Measurements from ENCODE around the gene FANK1.

The FANK1 gene

DNA sequence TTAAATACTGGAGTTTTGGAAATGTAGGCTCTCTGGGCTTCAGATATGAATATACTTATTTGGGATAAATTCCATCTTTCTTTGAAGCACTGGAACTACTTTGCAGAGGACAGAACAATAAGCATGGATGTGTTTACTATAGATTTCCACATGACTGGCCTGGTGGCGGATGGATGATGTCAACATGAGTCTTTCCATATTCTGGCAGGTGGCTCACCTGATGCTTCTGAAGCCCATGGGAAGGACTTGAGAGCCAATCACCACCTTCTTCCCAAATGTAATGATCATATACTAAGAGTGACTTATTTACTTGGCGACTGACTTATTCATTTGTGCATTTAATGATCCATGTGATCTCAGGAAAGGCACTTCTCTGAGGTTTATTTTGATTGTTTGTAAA is 110.5 kb downstream of the FANK1 start:
- no peak for DNase-seq
- Histone ChIP-seq H3K4me2 (ENCODE audit: low read depth, low read length) (no peak overlapping the region), H3K4me3 (ENCODE audit: low read length) (no peak overlapping the region), H3K4me1 (ENCODE audit: low read length) (no peaks in the 10 kb centered on the region), H3F3A (ENCODE audit: insufficient read depth, low read length) (no peaks in the 10 kb centered on the region), H3K36me3 (replicated peaks; ENCODE audit: insufficient read depth, low read length) (no peaks in the 10 kb centered on the region), H3K27ac (ENCODE audit: low read length) (no peak overlapping the region), H3K27me3 (replicated peaks; ENCODE audit: insufficient read depth, low read length) (no peaks in the 10 kb centered on the region), H3K9me3 (replicated peaks; ENCODE audit: insufficient read depth, low read length) (no peaks in the 10 kb centered on the region), H3K79me2 (ENCODE audit: low read length) (no peaks in the 10 kb centered on the region), H3K9me2 (replicated peaks; ENCODE audit: insufficient read depth, low read length) (no peaks in the 10 kb centered on the region), H2AFZ (ENCODE audit: low read length) (no peak overlapping the region), H3K9ac (ENCODE audit: low read length) (no peak overlapping the region), H4K20me1 (ENCODE audit: insufficient read depth, low read length) (no peaks in the 10 kb centered on the region)
- TF ChIP-seq EZH2phosphoT487 (IDR thresholded peaks at IDR 0.05; ENCODE audit: low read length) (no peak), EZH2 (optimal IDR thresholded peaks at IDR 0.05; ENCODE audit: low read depth, low read length) (no peak)
- TF ChIP-seq, protein P1, sequence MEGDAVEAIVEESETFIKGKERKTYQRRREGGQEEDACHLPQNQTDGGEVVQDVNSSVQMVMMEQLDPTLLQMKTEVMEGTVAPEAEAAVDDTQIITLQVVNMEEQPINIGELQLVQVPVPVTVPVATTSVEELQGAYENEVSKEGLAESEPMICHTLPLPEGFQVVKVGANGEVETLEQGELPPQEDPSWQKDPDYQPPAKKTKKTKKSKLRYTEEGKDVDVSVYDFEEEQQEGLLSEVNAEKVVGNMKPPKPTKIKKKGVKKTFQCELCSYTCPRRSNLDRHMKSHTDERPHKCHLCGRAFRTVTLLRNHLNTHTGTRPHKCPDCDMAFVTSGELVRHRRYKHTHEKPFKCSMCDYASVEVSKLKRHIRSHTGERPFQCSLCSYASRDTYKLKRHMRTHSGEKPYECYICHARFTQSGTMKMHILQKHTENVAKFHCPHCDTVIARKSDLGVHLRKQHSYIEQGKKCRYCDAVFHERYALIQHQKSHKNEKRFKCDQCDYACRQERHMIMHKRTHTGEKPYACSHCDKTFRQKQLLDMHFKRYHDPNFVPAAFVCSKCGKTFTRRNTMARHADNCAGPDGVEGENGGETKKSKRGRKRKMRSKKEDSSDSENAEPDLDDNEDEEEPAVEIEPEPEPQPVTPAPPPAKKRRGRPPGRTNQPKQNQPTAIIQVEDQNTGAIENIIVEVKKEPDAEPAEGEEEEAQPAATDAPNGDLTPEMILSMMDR (IDR thresholded peaks at IDR 0.05; ENCODE audit: low read length), result no peak

DNA sequence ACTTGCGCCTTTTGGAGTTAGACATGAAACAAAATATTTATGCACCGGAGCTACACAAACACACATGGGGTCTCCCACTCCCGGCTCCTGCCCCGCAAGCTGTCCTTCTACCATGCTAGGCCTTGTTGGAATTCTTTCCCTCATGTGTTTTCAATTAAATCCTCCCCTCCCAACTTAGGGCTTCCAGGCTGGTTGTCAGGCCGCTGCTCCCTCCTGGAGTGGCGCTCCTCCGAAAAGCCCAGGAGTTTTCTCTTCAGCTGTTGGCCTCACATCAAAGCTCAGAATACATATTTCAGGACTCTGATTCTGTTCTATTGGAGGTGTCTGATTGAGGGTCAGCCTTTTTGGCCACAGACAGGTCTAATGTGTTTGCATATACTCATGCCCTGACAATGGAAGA is 113.3 kb downstream of the FANK1 start:
- no peaks in the 10 kb centered on the region for H3K9me3 ChIP-seq (replicated peaks; ENCODE audit: insufficient read depth, low read length)
- H3K4me1 ChIP-seq (ENCODE audit: low read length), result no peaks in the 10 kb centered on the region
- H3K36me3 ChIP-seq (replicated peaks; ENCODE audit: insufficient read depth, low read length), result no peaks in the 10 kb centered on the region
- no peaks in the 10 kb centered on the region for H3K79me2 ChIP-seq (ENCODE audit: low read length)
- DNase-seq, result no peak
- no peak overlapping the region for H2AFZ ChIP-seq (ENCODE audit: low read length)
- no peaks in the 10 kb centered on the region for H3F3A ChIP-seq (ENCODE audit: insufficient read depth, low read length)
- H4K20me1 ChIP-seq (ENCODE audit: insufficient read depth, low read length), result no peaks in the 10 kb centered on the region
- H3K4me2 ChIP-seq (ENCODE audit: low read depth, low read length), result no peak overlapping the region
- no peak overlapping the region for H3K9ac ChIP-seq (ENCODE audit: low read length)
- no peak overlapping the region for H3K27ac ChIP-seq (ENCODE audit: low read length)
- H3K27me3 ChIP-seq (replicated peaks; ENCODE audit: insufficient read depth, low read length), result no peaks in the 10 kb centered on the region
- TF ChIP-seq, protein P1 (IDR thresholded peaks at IDR 0.05; ENCODE audit: low read length), result no peak
- TF ChIP-seq EZH2 (optimal IDR thresholded peaks at IDR 0.05; ENCODE audit: low read depth, low read length) (no peak), EZH2phosphoT487 (IDR thresholded peaks at IDR 0.05; ENCODE audit: low read length) (no peak)
- H3K4me3 ChIP-seq (ENCODE audit: low read length), result no peak overlapping the region
- no peaks in the 10 kb centered on the region for H3K9me2 ChIP-seq (replicated peaks; ENCODE audit: insufficient read depth, low read length)

DNA sequence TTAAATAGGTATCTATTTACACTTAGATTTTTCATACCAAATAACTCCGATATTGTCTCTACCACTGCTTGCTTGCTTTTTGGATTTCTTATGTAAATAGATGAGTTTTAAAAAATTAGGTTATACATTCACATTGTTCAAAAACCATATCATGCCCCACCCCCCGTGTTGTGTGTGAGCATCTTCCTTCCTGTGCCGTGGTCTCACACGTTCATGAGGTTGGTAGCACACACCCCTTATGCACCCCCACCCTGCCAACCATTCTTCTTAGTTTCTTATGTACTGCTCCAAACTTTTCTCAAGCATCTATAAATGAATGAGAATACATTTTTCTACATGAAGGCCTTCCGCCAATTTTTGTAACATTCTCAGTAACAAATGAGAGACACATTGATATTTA is 115.6 kb downstream of the FANK1 start:
- Histone ChIP-seq H2AFZ (ENCODE audit: low read length) (no peak overlapping the region), H3K27ac (ENCODE audit: low read length) (no peak overlapping the region), H3K4me3 (ENCODE audit: low read length) (no peak overlapping the region), H3K9me3 (replicated peaks; ENCODE audit: insufficient read depth, low read length) (no peaks in the 10 kb centered on the region), H3K4me1 (ENCODE audit: low read length) (no peaks in the 10 kb centered on the region), H3K4me2 (ENCODE audit: low read depth, low read length) (no peak overlapping the region), H3K79me2 (ENCODE audit: low read length) (no peaks in the 10 kb centered on the region), H3F3A (ENCODE audit: insufficient read depth, low read length) (no peaks in the 10 kb centered on the region), H3K27me3 (replicated peaks; ENCODE audit: insufficient read depth, low read length) (no peaks in the 10 kb centered on the region), H3K9me2 (replicated peaks; ENCODE audit: insufficient read depth, low read length) (no peaks in the 10 kb centered on the region), H4K20me1 (ENCODE audit: insufficient read depth, low read length) (no peaks in the 10 kb centered on the region), H3K36me3 (replicated peaks; ENCODE audit: insufficient read depth, low read length) (no peaks in the 10 kb centered on the region), H3K9ac (ENCODE audit: low read length) (no peak overlapping the region)
- no peak for DNase-seq
- TF ChIP-seq, protein P1 (IDR thresholded peaks at IDR 0.05; ENCODE audit: low read length), result no peak
- no peak for TF ChIP-seq EZH2phosphoT487 (IDR thresholded peaks at IDR 0.05; ENCODE audit: low read length)
- TF ChIP-seq EZH2 (optimal IDR thresholded peaks at IDR 0.05; ENCODE audit: low read depth, low read length), result no peak

Measured in MM.1S (cell line).